Muscle layer of colon (tissue), 2 donors: Measurements from ENCODE around the gene RSPH6A.

Source experiments
- H3K27ac ChIP-seq: one replicate; pipeline ENCODE4 v1.7.0; 2013; ENCODE audit warnings: low read depth, mild to moderate bottlenecking, low read length, moderate library complexity
- H3K27me3 ChIP-seq, 2 donors: one replicate each; pipeline ENCODE4 v1.7.0; 2013; ENCODE audit warnings: low read length in 2 of 2, mild to moderate bottlenecking in 2 of 2; ENCODE audit not compliant: insufficient read depth in 2 of 2, control insufficient read depth in 1 of 2
- H3K36me3 ChIP-seq: one replicate; pipeline ENCODE4 v1.7.0; 2013; ENCODE audit warnings: mild to moderate bottlenecking, low read length; ENCODE audit not compliant: insufficient read depth
- H3K4me1 ChIP-seq: one replicate; pipeline ENCODE4 v1.7.0; 2013; ENCODE audit warnings: mild to moderate bottlenecking, low read length; ENCODE audit not compliant: insufficient read depth
- H3K4me3 ChIP-seq, 2 donors: one replicate each; pipeline ENCODE4 v1.7.0; 2013; ENCODE audit warnings: low read length in 2 of 2, low read depth in 1 of 2, mild to moderate bottlenecking in 1 of 2, moderate library complexity in 1 of 2
- H3K9ac ChIP-seq: one replicate; pipeline ENCODE4 v1.7.0; 2013; ENCODE audit warnings: low read length
- H3K9me3 ChIP-seq: one replicate; pipeline ENCODE4 v1.7.0; 2013; ENCODE audit warnings: mild to moderate bottlenecking, low read length
- donor health status: abdominal sarcoma.
- donor health status: Adenocarcinoma of cecum.

Gene RSPH6A

GRCh38 chr19:45848922-45849321 is 33.8 kb upstream of the RSPH6A start:
- no peaks in the 10 kb centered on the region for H3K27me3 ChIP-seq
- no peaks in the 10 kb centered on the region for H3K9me3 ChIP-seq
- H3K27ac ChIP-seq: no peak overlapping the region
- H3K4me3 ChIP-seq: no peak overlapping the region
- H3K9ac ChIP-seq: no peak overlapping the region
- H3K36me3 ChIP-seq: peaks cover 75% of the 10 kb centered on the region
- H3K4me1 ChIP-seq: no peaks in the 10 kb centered on the region

GRCh38 chr19:45847663-45848062 is 32.6 kb upstream of the RSPH6A start:
- H3K27me3 ChIP-seq: no peaks in the 10 kb centered on the region
- H3K9me3 ChIP-seq: no peaks in the 10 kb centered on the region
- no peaks in the 10 kb centered on the region for H3K4me1 ChIP-seq
- no peak overlapping the region for H3K4me3 ChIP-seq
- H3K9ac ChIP-seq: no peak overlapping the region
- peaks cover 74% of the 10 kb centered on the region for H3K36me3 ChIP-seq
- H3K27ac ChIP-seq: no peak overlapping the region

- Histone ChIP-seq H3K27me3 (no peaks in the 10 kb centered on the region), H3K27ac (no peak overlapping the region), H3K36me3 (peaks cover 55% of the 10 kb centered on the region), H3K9me3 (no peaks in the 10 kb centered on the region), H3K9ac (no peak overlapping the region), H3K4me3 (no peak overlapping the region), H3K4me1 (no peaks in the 10 kb centered on the region)
Measured at GRCh38 chr19:45842198-45842597, 27.1 kb upstream of the RSPH6A start.

- Histone ChIP-seq H3K27ac (no peak overlapping the region), H3K9me3 (no peaks in the 10 kb centered on the region), H3K9ac (no peak overlapping the region), H3K4me1 (no peaks in the 10 kb centered on the region), H3K27me3 (no peaks in the 10 kb centered on the region), H3K36me3 (peaks cover 54% of the 10 kb centered on the region), H3K4me3 (no peak overlapping the region)
Measured at GRCh38 chr19:45834970-45835369, 19.9 kb upstream of the RSPH6A start.

GRCh38 chr19:45828945-45829344 is 13.8 kb upstream of the RSPH6A start:
- Histone ChIP-seq H3K27ac (no peak overlapping the region), H3K9ac (no peak overlapping the region), H3K4me1 (no peaks in the 10 kb centered on the region), H3K9me3 (no peaks in the 10 kb centered on the region), H3K4me3 (no peak overlapping the region), H3K27me3 (no peaks in the 10 kb centered on the region), H3K36me3 (peaks cover 78% of the 10 kb centered on the region)

- Histone ChIP-seq H3K9me3 (no peaks in the 10 kb centered on the region), H3K9ac (no peak overlapping the region), H3K4me1 (no peaks in the 10 kb centered on the region), H3K27me3 (no peaks in the 10 kb centered on the region), H3K27ac (no peak overlapping the region), H3K36me3 (peaks cover 82% of the 10 kb centered on the region), H3K4me3 (no peak overlapping the region)
Measured at GRCh38 chr19:45828523-45828922, 13.4 kb upstream of the RSPH6A start.

GRCh38 chr19:45827459-45828093 is 12.5 kb upstream of the RSPH6A start:
- Histone ChIP-seq H3K4me3 (no peak overlapping the region), H3K9ac (no peak overlapping the region), H3K36me3 (peaks cover 91% of the 10 kb centered on the region), H3K9me3 (no peaks in the 10 kb centered on the region), H3K4me1 (no peaks in the 10 kb centered on the region), H3K27ac (no peak overlapping the region), H3K27me3 (no peaks in the 10 kb centered on the region)

GRCh38 chr19:45826934-45827333 is 11.8 kb upstream of the RSPH6A start:
- no peak overlapping the region for H3K4me3 ChIP-seq
- H3K9ac ChIP-seq: no peak overlapping the region
- H3K27me3 ChIP-seq: no peaks in the 10 kb centered on the region
- H3K27ac ChIP-seq: no peak overlapping the region
- H3K9me3 ChIP-seq: no peaks in the 10 kb centered on the region
- H3K4me1 ChIP-seq: no peaks in the 10 kb centered on the region
- H3K36me3 ChIP-seq: peaks cover 88% of the 10 kb centered on the region

GRCh38 chr19:45825917-45826893 is 11.1 kb upstream of the RSPH6A start:
- H3K36me3 ChIP-seq: peaks cover 82% of the 10 kb centered on the region
- no peaks in the 10 kb centered on the region for H3K9me3 ChIP-seq
- H3K4me3 ChIP-seq: no peak overlapping the region
- no peaks in the 10 kb centered on the region for H3K27me3 ChIP-seq
- H3K9ac ChIP-seq: no peak overlapping the region
- H3K27ac ChIP-seq: no peak overlapping the region
- no peaks in the 10 kb centered on the region for H3K4me1 ChIP-seq

- no peak overlapping the region for H3K27ac ChIP-seq
- H3K36me3 ChIP-seq: peaks cover 84% of the 10 kb centered on the region
- H3K4me1 ChIP-seq: no peaks in the 10 kb centered on the region
- no peaks in the 10 kb centered on the region for H3K27me3 ChIP-seq
- H3K4me3 ChIP-seq: no peak overlapping the region
- H3K9me3 ChIP-seq: no peaks in the 10 kb centered on the region
- H3K9ac ChIP-seq: no peak overlapping the region
Measured at GRCh38 chr19:45825263-45825605, 10.1 kb upstream of the RSPH6A start.

GRCh38 chr19:45824531-45825262 is 9.6 kb upstream of the RSPH6A start:
- Histone ChIP-seq H3K9ac (no peak overlapping the region), H3K4me3 (no peak overlapping the region), H3K9me3 (no peaks in the 10 kb centered on the region), H3K27ac (no peak overlapping the region), H3K36me3 (peaks cover 79% of the 10 kb centered on the region), H3K4me1 (no peaks in the 10 kb centered on the region), H3K27me3 (no peaks in the 10 kb centered on the region)
